DOHH2 (cell line): ENCODE results near the gene PDE8B.

ENCODE experiments used
- H3F3A ChIP-seq: fragments of 200-600 bp; sonication (generic), shearing (Covaris generic); 2 replicates; pipeline ENCODE4 v1.6.0; 2016; ENCODE audit warnings: antibody characterized with exemption, mild to moderate bottlenecking; ENCODE audit not compliant: control insufficient read depth, insufficient read depth
- H3K27ac ChIP-seq: fragments of 200-600 bp; sonication (generic); 2 replicates; pipeline ENCODE4 v1.5.1; 2014; ENCODE audit warnings: low read depth, mild to moderate bottlenecking, low read length, moderate library complexity
- H3K27me3 ChIP-seq: fragments of 200-600 bp; sonication (generic); 2 replicates; pipeline ENCODE4 v1.6.1; 2014; ENCODE audit warnings: mild to moderate bottlenecking, low read length, mixed read lengths; ENCODE audit not compliant: control insufficient read depth
- H3K36me3 ChIP-seq: fragments of 200-600 bp; sonication (generic); 2 replicates; pipeline ENCODE4 v1.6.1; 2014; ENCODE audit warnings: mild to moderate bottlenecking, low read length, moderate library complexity, mixed read lengths; ENCODE audit not compliant: control insufficient read depth
- H3K4me1 ChIP-seq: fragments of 200-600 bp; sonication (generic); 2 replicates; pipeline ENCODE4 v1.6.1; 2014; ENCODE audit warnings: mild to moderate bottlenecking, low read length, mixed read lengths; ENCODE audit not compliant: control insufficient read depth
- H3K4me2 ChIP-seq: fragments of 200-600 bp; sonication (generic); 2 replicates; pipeline ENCODE4 v1.6.0; 2014; ENCODE audit warnings: mild to moderate bottlenecking, low read length, moderate library complexity
- H3K4me3 ChIP-seq: fragments of 200-600 bp; sonication (generic); 2 replicates; pipeline ENCODE4 v1.5.1; 2014; ENCODE audit warnings: mild to moderate bottlenecking, low read length, mixed read lengths
- H3K79me2 ChIP-seq: fragments of 200-600 bp; sonication (generic); 2 replicates; pipeline ENCODE4 v1.6.1; 2014; ENCODE audit warnings: mild to moderate bottlenecking, low read length, mixed read lengths; ENCODE audit not compliant: control insufficient read depth
- H3K9me2 ChIP-seq: fragments of 200-600 bp; sonication (generic); replicated peaks from 2 replicates; pipeline ENCODE4 v1.6.1; 2014; ENCODE audit warnings: mild to moderate bottlenecking, low read length, mixed read lengths; ENCODE audit not compliant: control insufficient read depth
- H3K9me3 ChIP-seq: fragments of 200-600 bp; sonication (generic); 2 replicates; pipeline ENCODE4 v1.6.1; 2014; ENCODE audit warnings: antibody characterized with exemption, low read length, mixed read lengths; ENCODE audit not compliant: control insufficient read depth, insufficient read depth
- H4K20me1 ChIP-seq: fragments of 200-600 bp; sonication (generic); 2 replicates; pipeline ENCODE4 v1.6.0; 2014; ENCODE audit warnings: low read depth, mild to moderate bottlenecking, antibody characterized with exemption, low read length, moderate library complexity; ENCODE audit not compliant: control insufficient read depth, insufficient read depth
- EZH2phosphoT487 ChIP-seq: fragments of 200-600 bp; sonication (generic); IDR thresholded peaks from 2 replicates; pipeline ENCODE4 v1.6.1; 2017; ENCODE audit warnings: borderline replicate concordance, mild to moderate bottlenecking, antibody characterized with exemption, low read length, moderate library complexity, mixed read lengths
- TF ChIP-seq, protein P1 (sequence below): fragments of 200-600 bp; sonication (generic); IDR thresholded peaks from one replicate; pipeline ENCODE4 v1.5.1; 2014; ENCODE audit warnings: antibody characterized with exemption, mild to moderate bottlenecking, low read depth, low read length; ENCODE audit not compliant: poor library complexity, severe bottlenecking

PDE8B gene

DNA sequence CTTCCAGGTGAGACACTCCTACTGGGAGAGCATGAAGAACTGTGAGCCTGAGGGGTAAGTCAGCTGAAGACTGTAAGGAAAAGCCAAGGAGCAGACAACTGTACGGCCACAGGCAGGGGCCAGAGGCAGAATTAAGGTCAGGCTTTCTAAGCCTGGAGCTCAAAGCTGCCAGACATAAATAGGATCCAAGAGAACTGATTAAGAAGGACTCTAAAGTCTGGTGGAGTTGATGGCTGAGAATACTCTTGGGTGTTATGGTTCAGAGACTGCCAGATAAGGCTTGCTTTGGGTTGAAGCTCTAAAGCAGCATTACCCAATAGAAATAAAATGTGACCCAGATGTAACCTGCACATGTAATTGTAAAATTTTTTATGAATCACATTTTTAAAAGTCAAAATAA lies 12.2 kb downstream of the PDE8B start:
- Histone ChIP-seq H3K79me2 (no peaks in the 10 kb centered on the region), H3K9me2 (no peaks in the 10 kb centered on the region), H3K9me3 (no peaks in the 10 kb centered on the region), H3K4me2 (no peak overlapping the region), H3K4me3 (no peak overlapping the region), H3K27ac (no peak overlapping the region), H3K4me1 (no peaks in the 10 kb centered on the region), H4K20me1 (no peaks in the 10 kb centered on the region), H3K36me3 (no peaks in the 10 kb centered on the region), H3K27me3 (peaks cover 11% of the 10 kb centered on the region), H3F3A (no peaks in the 10 kb centered on the region)
- TF ChIP-seq, protein P1, sequence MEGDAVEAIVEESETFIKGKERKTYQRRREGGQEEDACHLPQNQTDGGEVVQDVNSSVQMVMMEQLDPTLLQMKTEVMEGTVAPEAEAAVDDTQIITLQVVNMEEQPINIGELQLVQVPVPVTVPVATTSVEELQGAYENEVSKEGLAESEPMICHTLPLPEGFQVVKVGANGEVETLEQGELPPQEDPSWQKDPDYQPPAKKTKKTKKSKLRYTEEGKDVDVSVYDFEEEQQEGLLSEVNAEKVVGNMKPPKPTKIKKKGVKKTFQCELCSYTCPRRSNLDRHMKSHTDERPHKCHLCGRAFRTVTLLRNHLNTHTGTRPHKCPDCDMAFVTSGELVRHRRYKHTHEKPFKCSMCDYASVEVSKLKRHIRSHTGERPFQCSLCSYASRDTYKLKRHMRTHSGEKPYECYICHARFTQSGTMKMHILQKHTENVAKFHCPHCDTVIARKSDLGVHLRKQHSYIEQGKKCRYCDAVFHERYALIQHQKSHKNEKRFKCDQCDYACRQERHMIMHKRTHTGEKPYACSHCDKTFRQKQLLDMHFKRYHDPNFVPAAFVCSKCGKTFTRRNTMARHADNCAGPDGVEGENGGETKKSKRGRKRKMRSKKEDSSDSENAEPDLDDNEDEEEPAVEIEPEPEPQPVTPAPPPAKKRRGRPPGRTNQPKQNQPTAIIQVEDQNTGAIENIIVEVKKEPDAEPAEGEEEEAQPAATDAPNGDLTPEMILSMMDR = no peak
- TF ChIP-seq EZH2phosphoT487 = no peak

DNA sequence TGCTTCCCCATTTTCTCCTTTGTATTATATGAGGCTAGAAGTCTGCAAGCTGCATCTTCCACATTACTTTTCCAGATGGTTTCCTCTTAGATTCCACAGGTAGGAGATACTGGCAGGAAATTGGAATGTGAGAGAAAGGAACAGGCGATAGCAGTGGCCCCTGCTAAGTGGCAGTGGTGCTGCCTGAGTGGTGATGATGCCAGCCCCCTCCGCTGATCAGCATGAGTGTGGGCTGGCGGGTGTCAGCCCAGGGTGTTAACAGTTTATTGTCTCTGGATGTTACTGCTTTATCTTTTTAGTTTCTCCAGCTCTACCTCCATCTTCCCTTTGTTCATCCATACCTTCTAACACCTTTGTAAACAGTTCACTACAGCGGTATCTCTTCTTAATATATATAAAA lies 13.2 kb downstream of the PDE8B start:
- Histone ChIP-seq H3K4me3 (no peak overlapping the region), H3K79me2 (no peaks in the 10 kb centered on the region), H3K4me2 (no peak overlapping the region), H3K9me2 (no peaks in the 10 kb centered on the region), H3F3A (no peaks in the 10 kb centered on the region), H3K27me3 (peaks cover 11% of the 10 kb centered on the region), H3K4me1 (no peaks in the 10 kb centered on the region), H3K9me3 (no peaks in the 10 kb centered on the region), H3K36me3 (no peaks in the 10 kb centered on the region), H4K20me1 (no peaks in the 10 kb centered on the region), H3K27ac (no peak overlapping the region)
- TF ChIP-seq, protein P1 = no peak
- no peak for TF ChIP-seq EZH2phosphoT487

DNA sequence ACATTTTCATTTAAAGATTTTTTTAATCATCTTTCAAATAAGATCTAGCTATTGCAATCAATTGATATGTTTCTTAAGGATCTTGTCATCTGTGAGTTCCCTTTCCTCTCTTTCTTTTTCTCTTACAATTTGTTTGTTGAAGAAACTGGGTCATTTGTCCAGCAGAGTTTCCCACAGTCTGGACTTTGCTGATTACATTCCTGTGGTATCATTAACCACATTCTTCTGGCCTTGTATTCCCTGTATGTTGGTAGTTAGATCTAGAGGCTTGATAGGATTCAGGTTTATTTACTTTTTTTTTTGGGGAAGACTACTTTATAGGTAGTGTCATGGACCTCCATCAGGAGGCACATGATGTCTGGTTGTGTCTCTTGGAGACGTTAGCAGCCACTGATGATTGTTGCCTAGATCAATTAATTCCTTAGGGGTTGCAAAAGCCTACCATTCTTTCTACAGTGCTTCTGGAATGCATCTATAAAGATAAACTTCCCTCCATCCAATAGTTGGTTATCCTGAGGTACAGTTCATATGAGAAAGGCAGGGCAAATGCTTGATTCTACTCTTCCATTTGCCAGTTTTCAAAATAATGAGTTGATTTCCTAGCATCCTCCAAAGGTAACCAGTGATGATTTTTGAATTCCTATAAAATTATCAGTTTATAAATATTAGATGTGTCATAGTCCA lies 14.3 kb downstream of the PDE8B start:
- no peak overlapping the region for H3K4me3 ChIP-seq
- no peaks in the 10 kb centered on the region for H3K79me2 ChIP-seq
- no peak overlapping the region for H3K4me2 ChIP-seq
- no peak overlapping the region for H3K27ac ChIP-seq
- H3F3A ChIP-seq = no peaks in the 10 kb centered on the region
- no peaks in the 10 kb centered on the region for H3K9me2 ChIP-seq
- no peaks in the 10 kb centered on the region for H3K4me1 ChIP-seq
- no peaks in the 10 kb centered on the region for H3K9me3 ChIP-seq
- peaks cover 11% of the 10 kb centered on the region for H3K27me3 ChIP-seq
- H4K20me1 ChIP-seq = no peaks in the 10 kb centered on the region
- no peaks in the 10 kb centered on the region for H3K36me3 ChIP-seq
- TF ChIP-seq, protein P1 = no peak
- TF ChIP-seq EZH2phosphoT487 = no peak
